Vagina (tissue), 2 donors: ENCODE results near the gene PNPLA8. TPM values are rescaled to one million over a fixed set of nuclear protein-coding genes. Genes with fewer than 3 reads are reported as not detected.

Experiments used
- DNase-seq, 2 donors: peaks; one replicate each; pipeline ENCODE4 v3.0.0-alpha.2; 2017; ENCODE audit errors: extremely low spot score in 2 of 2
- H3K27ac ChIP-seq: fragments of 200-600 bp; sonication (generic); one replicate; pipeline ENCODE4 v1.5.1; 2019
- H3K27me3 ChIP-seq: fragments of 200-600 bp; sonication (generic); one replicate; pipeline ENCODE4 v1.5.1; 2019
- H3K36me3 ChIP-seq, 2 donors: fragments of 200-600 bp; sonication (generic); one replicate each; pipeline ENCODE4 v1.5.1; 2017 to 2019
- H3K4me1 ChIP-seq: fragments of 200-600 bp; sonication (generic); one replicate; pipeline ENCODE4 v1.5.1; 2019
- H3K4me3 ChIP-seq, 2 donors: fragments of 200-600 bp; sonication (generic); 1 replicate in 1 of 2; 2 replicates in 1 of 2; pipeline ENCODE4 v1.5.1; 2016 to 2019
- H3K9me3 ChIP-seq: fragments of 200-600 bp; sonication (generic); one replicate; pipeline ENCODE4 v1.5.1; 2019
- POLR2A ChIP-seq, 2 donors: fragments of 450-650 bp; IDR thresholded peaks; one replicate each; pipeline ENCODE4 v1.6.1; 2017; ENCODE audit warnings: antibody characterized with exemption in 2 of 2, mild to moderate bottlenecking in 2 of 2, moderate library complexity in 2 of 2
- POLR2AphosphoS5 ChIP-seq, 2 donors: sonication (generic); formaldehyde crosslinking; IDR thresholded peaks; one replicate each; pipeline ENCODE4 v1.9.0; 2017; ENCODE audit warnings: antibody characterized with exemption in 2 of 2, mild to moderate bottlenecking in 2 of 2, low read depth in 1 of 2; ENCODE audit not compliant: insufficient read depth in 1 of 2
- intact Hi-C: fragments of 100-400 bp; cut with DNase I; formaldehyde crosslinking; loops from one replicate; pipeline ENCODE4 v1.15.1; 2023
- total RNA-seq: library from RNA; depleted of rRNA; stranded (reverse); fragments of >200 nt; gene quantifications from one replicate; pipeline ENCODE4 v1.2.3, GENCODE V29; 2016
- TF ChIP-seq, protein P1 (sequence below), 3 experiments: fragments of 450-650 bp in 2 of 3; fragments of 200-600 bp in 1 of 3; sonication (generic) in 1 of 3; IDR thresholded peaks; one replicate each; pipeline ENCODE4 v1.5.1; 2017 to 2019; ENCODE audit warnings: antibody characterized with exemption in 3 of 3, mild to moderate bottlenecking in 2 of 3, moderate library complexity in 2 of 3

The PNPLA8 gene
- total RNA-seq, 1 donor from 2014 or later = 18.7 TPM

DNA sequence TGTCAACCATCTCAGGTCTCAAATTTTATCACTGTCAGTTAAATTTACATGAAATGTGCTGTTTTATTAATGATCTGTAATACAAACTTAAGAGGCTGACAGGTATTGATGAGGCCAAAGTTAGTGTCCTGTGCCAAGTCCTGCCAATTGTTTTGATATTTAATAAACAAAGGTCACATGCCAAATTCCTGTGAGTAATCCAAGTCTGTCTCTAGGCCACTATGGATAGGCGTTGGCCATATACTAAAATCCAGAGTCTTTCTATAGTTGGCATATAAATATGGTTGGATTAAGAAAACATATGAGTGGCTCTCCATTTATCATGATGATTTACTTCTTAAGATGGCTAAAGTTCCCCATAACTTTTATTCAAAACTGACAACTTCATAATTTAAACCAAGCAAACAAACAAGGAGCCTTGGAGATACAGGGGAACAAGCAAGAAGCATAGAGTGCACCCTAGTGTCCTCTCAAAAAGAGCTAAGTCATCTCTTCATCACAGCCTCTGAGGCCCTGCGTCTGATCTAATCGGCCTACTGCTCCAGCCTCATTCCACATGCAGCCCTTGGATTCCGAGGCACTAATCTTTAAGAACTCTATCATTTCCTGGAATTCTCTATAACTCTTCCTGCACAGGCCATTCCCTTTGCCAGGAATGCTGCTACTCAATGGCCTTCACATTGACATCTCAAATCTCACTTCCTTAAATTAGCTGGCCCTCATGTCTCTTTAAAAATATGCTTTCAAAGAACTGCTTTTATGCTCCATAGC, 37.0 kb downstream of the PNPLA8 start:
- intact Hi-C loops = no loop called here
- TF ChIP-seq POLR2AphosphoS5 (IDR thresholded peaks at IDR 0.05; ENCODE audit: insufficient read depth in 1 of 2, low read depth in 1 of 2) (no peak), POLR2A (IDR thresholded peaks at IDR 0.05) (no peak)
- TF ChIP-seq, protein P1, sequence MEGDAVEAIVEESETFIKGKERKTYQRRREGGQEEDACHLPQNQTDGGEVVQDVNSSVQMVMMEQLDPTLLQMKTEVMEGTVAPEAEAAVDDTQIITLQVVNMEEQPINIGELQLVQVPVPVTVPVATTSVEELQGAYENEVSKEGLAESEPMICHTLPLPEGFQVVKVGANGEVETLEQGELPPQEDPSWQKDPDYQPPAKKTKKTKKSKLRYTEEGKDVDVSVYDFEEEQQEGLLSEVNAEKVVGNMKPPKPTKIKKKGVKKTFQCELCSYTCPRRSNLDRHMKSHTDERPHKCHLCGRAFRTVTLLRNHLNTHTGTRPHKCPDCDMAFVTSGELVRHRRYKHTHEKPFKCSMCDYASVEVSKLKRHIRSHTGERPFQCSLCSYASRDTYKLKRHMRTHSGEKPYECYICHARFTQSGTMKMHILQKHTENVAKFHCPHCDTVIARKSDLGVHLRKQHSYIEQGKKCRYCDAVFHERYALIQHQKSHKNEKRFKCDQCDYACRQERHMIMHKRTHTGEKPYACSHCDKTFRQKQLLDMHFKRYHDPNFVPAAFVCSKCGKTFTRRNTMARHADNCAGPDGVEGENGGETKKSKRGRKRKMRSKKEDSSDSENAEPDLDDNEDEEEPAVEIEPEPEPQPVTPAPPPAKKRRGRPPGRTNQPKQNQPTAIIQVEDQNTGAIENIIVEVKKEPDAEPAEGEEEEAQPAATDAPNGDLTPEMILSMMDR (IDR thresholded peaks at IDR 0.05) = no peak
- H3K36me3 ChIP-seq = peaks cover 0 to 23% of the 10 kb centered on the region in 2 donors

GRCh38 chr7:108487646-108488045, 38.3 kb downstream of the PNPLA8 start:
- Histone ChIP-seq H3K9me3 (no peaks in the 10 kb centered on the region), H3K27ac (no peak overlapping the region), H3K36me3 (peaks cover 0 to 23% of the 10 kb centered on the region in 2 donors), H3K4me1 (no peaks in the 10 kb centered on the region), H3K4me3 (no peak overlapping the region), H3K27me3 (no peaks in the 10 kb centered on the region)
- TF ChIP-seq, protein P1 (IDR thresholded peaks at IDR 0.05) = no peak
- TF ChIP-seq POLR2AphosphoS5 (IDR thresholded peaks at IDR 0.05; ENCODE audit: insufficient read depth in 1 of 2, low read depth in 1 of 2) (no peak), POLR2A (IDR thresholded peaks at IDR 0.05) (no peak)
- DNase-seq = no peak
- intact Hi-C loops = no loop called here

More for the DNA sequence above, 37.0 kb downstream of the PNPLA8 start:
- H3K4me1 ChIP-seq = no peaks in the 10 kb centered on the region
- H3K27me3 ChIP-seq = no peaks in the 10 kb centered on the region
- H3K9me3 ChIP-seq = no peaks in the 10 kb centered on the region
- no peak for DNase-seq
- no peak overlapping the region for H3K27ac ChIP-seq
- no peak overlapping the region for H3K4me3 ChIP-seq

GRCh38 chr7:108486291-108486966, 39.5 kb downstream of the PNPLA8 start:
- Histone ChIP-seq H3K27ac (no peak overlapping the region), H3K27me3 (no peaks in the 10 kb centered on the region), H3K9me3 (no peaks in the 10 kb centered on the region), H3K36me3 (peaks cover 0 to 23% of the 10 kb centered on the region in 2 donors), H3K4me1 (no peaks in the 10 kb centered on the region), H3K4me3 (no peak overlapping the region)
- TF ChIP-seq POLR2A (IDR thresholded peaks at IDR 0.05) (no peak), POLR2AphosphoS5 (IDR thresholded peaks at IDR 0.05; ENCODE audit: insufficient read depth in 1 of 2, low read depth in 1 of 2) (no peak)
- TF ChIP-seq, protein P1 (IDR thresholded peaks at IDR 0.05) = no peak
- intact Hi-C loops = no loop called here
- DNase-seq = no peak

DNA sequence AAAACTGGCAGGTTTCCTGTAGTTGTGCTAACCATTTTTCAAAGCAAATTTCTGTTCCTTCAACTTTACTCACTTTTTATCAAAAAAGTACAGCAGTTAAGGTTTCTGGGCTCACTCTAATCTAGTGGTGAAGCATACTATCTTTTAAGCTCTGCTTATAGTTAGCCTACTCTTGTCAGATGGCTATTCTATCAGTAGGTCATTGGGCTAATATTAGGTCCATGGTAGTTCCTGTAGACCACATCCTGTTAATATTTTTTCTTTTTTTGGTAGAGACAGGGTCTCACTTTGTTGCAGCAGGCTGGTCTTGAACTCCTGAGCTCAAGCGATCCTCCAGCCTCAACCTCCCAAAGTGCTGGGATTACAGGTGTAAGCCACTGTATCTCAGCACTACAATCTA, 41.8 kb downstream of the PNPLA8 start:
- intact Hi-C loops = no loop called here
- peaks cover 0 to 12% of the 10 kb centered on the region in 2 donors for H3K36me3 ChIP-seq

More for the DNA sequence above, 41.8 kb downstream of the PNPLA8 start:
- no peaks in the 10 kb centered on the region for H3K4me1 ChIP-seq
- no peaks in the 10 kb centered on the region for H3K9me3 ChIP-seq
- no peak for TF ChIP-seq POLR2A (IDR thresholded peaks at IDR 0.05)
- TF ChIP-seq POLR2AphosphoS5 (IDR thresholded peaks at IDR 0.05; ENCODE audit: insufficient read depth in 1 of 2, low read depth in 1 of 2) = no peak
- TF ChIP-seq, protein P1 (IDR thresholded peaks at IDR 0.05) = no peak
- H3K27ac ChIP-seq = no peak overlapping the region
- no peak overlapping the region for H3K4me3 ChIP-seq
- no peaks in the 10 kb centered on the region for H3K27me3 ChIP-seq
- no peak for DNase-seq
